GM18498 (cell line): ENCODE measurements around the gene KRTAP4-9.
"Not testable (repeated sequence)": the region's sequence is repeated elsewhere in the genome, so short reads cannot be mapped to it uniquely, and the experiment has no call there.

Experiments used
- ATAC-seq: cut with Tn5 transposase; IDR thresholded peaks from one replicate; pipeline ENCODE4 v1.9.1; 2021; ENCODE audit warnings: mild to moderate bottlenecking, moderate library complexity; ENCODE audit not compliant: unreplicated experiment

The KRTAP4-9 gene

GRCh38 chr17:41105347-41105746, at the start of gene KRTAP4-9:
KRTAP4-9 (plus strand) TSS chr17:41105389; CDS start chr17:41105389, 0 bp downstream.
- ATAC-seq: not testable (repeated sequence)

- ATAC-seq: no peak
Observed at GRCh38 chr17:41057547-41057946, 47.6 kb upstream of the KRTAP4-9 start.

GRCh38 chr17:41058741-41059140, 46.4 kb upstream of the KRTAP4-9 start:
- ATAC-seq: no peak

DNA sequence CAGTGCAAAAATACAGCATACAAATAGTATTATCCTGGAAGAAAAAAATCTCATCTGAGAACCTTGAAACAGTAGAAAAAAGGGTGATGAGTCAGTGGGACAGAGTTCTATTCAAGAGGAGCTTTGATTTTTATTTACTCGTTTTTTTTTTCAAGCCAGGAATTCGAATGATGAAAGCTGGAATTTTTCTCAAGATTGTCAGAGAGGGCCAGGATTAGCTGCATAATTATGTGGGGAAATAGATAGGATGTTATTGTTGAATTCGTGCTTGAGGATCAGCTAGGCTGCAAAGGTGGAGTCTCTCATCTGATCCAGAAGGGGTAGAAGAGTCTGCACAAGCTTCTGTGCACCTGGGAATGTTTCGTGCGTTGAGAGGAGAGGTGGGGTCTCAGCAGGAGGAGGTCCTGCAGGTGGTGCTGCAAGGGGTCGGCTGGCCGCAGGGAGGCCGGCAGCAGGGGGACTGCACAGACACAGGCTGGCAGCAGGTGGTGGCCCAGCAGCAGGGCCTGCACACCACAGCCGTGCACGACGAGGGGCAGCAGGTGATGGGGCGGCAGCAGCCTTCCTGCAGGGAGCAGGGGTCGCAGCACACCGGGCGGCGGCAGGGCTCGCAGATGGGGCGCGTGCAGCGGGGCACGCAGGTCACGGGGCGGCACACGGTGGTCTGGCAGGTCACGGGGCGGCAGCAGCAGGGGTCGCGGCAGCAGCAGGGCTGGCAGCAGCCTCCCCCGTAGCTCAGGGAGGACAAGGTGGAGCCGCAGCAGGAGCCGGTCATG, 45.7 kb upstream of the KRTAP4-9 start:
- not testable (repeated sequence) for ATAC-seq

GRCh38 chr17:41060052-41060604, 45.1 kb upstream of the KRTAP4-9 start, which contains the start of gene KRTAP2-3:
KRTAP2-3 (minus strand) TSS chr17:41060114; CDS start chr17:41060050, 64 bp downstream.
- ATAC-seq: no peak

- ATAC-seq: no peak
Observed at GRCh38 chr17:41061964-41062363, 43.2 kb upstream of the KRTAP4-9 start.

DNA sequence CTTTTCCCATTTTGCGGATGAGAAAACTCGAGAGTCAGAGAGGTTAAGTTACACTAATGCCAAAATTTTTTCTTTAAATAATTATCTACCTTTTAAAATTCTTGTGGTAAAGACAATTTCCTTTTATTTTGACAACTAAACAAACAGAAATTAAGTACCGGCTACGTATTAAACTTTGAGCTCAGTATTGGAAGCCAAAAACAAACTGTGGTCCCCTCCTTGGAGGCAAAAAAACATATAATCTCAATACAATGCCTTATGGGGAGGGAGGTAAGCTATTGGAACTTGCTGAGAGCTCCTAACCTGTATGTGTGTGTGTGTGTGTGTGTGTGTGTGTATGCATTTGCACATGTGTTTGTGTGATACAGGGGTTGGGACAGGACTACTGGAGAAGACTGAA, 41.7 kb upstream of the KRTAP4-9 start:
- ATAC-seq: no peak

GRCh38 chr17:41064301-41064700, 40.9 kb upstream of the KRTAP4-9 start:
- ATAC-seq: no peak

- ATAC-seq: not testable (repeated sequence)
Observed at GRCh38 chr17:41065016-41065689, 40.0 kb upstream of the KRTAP4-9 start.

DNA sequence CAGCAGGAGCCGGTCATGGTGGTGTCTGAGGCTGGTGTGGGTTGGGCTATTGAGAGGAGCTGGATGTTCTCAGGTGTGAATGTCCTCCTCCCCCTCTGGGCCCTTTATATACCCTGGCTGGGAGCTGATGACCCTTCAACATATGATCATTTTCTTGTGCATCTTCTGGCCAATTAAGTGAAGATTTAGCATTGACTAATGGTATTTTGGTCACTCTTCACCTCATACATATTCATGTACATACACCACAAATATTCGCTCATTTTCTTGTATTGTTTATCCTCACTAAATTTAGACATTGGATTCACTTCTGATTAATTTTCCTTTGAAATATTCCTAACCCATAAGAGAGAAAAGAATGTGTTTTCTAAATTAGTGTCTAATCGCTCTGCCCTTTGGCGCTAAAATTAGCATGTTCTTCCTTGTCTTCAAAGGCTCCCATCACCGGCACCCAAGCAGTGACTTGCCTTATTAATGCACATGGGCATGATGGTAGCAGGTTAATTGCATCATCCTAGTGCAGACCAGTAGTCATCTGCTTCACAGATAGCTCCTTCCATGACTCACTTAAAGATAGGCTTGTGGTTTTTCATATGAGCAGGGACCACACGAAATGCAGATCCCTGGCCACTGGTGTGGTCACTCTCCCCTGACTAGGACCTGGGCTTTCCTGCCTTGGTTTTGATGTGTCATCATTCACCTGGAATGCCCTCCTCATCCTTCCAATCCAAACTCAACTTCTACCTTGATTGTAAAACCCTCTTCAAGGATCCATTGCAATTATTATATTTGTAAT, 39.2 kb upstream of the KRTAP4-9 start, which contains the start of gene KRTAP2-4:
TSS of gene KRTAP2-4 (minus strand) at position 51 of the 796 bp plus-strand sequence. CDS start at position 17, 34 bp downstream.
- no peak for ATAC-seq

GRCh38 chr17:41067281-41067680, 37.9 kb upstream of the KRTAP4-9 start:
- ATAC-seq: no peak

DNA sequence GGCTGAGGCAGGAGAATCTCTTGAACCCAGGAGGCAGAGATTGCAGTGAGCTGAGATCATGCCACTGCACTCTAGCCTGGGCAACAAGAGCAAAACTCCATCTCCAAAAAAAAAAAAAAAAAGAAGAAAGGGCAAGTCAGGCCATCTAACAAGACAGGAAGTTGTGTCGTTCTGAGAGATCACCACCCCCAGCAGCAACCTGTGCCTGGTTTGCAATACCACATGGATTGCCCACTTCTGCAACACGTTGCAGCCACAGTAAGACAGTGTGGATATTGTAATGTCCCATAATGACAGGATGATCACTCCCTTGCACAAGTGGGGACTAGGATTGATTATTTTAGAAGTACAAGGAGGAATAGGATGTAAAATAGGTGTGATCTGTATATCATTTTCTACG, 36.2 kb upstream of the KRTAP4-9 start:
- ATAC-seq: no peak

DNA sequence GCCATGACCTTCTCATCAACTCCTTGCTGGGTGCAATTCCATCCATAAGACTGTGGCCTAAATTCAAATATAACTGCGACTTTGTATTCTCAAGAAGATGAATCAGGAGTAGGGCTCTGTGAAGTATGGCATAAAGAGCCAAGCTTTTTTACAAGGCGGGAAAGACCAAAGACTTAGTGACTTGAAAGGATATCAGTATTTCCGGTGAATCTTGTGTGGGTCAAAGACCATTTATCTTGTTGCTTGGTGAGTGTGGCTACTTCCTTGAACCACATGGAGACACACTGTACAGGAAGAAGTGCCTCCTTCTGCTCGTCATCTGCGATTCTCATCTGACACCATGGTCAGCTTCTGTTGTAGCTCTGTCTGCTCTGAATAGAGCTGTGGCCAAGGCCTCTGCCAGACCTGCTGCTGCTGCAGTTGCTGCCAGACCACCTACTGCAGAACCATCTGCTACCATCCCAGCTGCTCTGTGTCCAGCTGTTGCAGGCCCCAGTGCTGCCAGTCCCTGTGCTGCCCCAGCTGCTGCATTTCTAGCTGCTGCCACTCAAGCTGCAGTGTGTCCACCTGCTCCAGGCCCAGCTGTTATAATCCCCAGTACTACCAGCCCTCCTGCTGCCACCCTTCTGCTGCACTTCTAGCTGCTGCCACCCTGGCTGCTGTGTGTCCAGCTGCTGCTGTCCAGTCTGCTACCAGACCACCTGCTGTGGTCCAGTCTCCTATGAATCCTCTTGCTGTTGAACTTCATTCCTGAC, 33.4 kb upstream of the KRTAP4-9 start:
- ATAC-seq: no peak

DNA sequence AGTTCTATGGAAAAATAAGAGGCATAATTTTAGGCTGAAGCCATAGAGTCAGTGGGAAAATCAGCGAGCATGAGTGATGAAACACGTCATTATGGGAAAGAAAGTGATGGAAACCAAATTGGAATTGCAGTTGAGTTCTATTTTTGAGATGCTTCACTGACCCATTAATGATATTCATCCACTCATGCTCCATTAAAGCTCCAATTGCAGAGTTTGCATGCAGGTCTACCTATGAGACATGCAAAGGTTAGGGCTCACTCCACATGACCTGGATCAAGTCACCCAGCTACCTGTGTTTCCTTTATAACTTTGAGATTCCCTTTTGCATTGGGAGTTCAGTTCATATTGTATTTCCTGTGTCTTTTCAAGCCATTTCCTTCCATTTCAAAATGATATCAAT, 31.5 kb upstream of the KRTAP4-9 start:
- no peak for ATAC-seq

DNA sequence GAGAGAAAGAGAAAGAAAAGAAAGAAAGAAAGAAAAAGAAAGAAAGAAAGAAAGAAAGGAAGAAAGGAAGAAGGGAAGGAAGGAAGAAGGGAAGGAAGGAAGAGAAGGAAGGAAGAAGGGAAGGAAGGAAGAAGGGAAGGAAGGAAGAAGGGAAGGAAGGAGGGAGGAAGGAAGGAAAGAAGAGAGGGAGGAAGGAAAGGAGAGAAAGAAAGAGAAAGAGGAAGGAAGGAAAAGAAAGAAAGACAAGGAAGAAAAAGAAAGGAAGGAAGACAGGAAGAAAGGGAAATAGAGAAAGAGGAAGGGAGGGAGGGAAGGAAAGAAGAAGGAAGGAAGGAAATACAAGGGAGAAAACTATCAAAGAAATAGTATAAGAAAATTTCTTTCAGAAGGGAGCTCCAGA, 28.4 kb upstream of the KRTAP4-9 start:
- ATAC-seq: no peak

GRCh38 chr17:41082626-41083025, 22.6 kb upstream of the KRTAP4-9 start:
- no peak for ATAC-seq

DNA sequence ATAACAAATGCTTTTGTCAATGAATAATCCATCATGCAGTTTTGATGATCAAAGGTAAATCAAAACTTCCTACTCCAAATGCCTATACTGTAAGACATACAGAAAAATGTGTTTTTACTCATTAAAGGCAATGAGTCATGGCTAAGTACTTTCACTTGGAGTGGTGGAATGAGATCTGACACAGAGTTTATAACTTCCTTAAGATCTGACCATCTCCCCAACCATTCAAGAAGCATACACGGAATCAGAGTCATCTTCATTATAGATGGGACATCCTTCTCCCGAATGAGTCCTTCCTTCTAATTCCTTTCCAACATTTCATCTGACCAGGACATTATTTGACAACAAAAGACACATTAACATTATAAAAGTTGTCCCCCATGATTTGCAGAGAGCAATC, 21.8 kb upstream of the KRTAP4-9 start:
- ATAC-seq: not testable (repeated sequence)

- not testable (repeated sequence) for ATAC-seq
Observed at GRCh38 chr17:41084100-41084856, 20.9 kb upstream of the KRTAP4-9 start, which contains the start of gene KRTAP4-7. KRTAP4-7 (plus strand) TSS chr17:41084150; CDS start chr17:41084207, 57 bp downstream.

DNA sequence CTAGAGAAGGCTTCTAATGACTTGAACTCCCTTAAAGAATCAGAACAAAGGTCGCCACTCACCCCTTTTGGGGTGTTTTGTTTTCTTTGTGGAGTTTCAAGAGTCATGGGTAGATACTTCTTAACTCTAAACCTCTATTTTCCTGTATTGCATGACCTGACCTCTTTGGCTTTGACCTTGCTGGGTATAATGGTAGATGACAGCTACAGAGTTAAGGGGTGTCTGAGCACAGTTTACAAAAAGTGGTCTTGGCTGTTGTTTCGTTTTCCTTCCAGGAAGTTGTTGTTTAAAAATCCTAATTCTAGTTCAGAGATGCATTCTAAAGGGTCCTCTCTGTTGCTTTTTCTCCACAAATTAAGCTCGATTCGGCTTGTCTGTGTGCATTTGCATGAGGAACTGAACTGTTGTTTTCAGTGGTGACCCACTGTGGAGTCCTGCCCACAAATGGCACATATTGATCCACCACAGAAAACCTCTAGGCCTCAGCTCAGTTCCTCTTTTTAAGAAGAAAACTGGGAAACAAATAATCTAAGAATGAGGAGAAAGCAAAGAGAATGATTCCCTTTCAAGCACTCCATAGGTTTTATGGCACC, 16.3 kb upstream of the KRTAP4-9 start:
- not testable (repeated sequence) for ATAC-seq
